ENCODE data around the gene FARP2. TPM values are rescaled to one million over a fixed set of nuclear protein-coding genes. Genes with fewer than 3 reads are reported as not detected.

FARP2 gene
- total and polyA plus RNA-seq, 2 of the 13 experiments (the other 11 are each of a cell fraction or from before 2014, with no cell fraction given) = 28.0 to 45.4 TPM

DNA sequence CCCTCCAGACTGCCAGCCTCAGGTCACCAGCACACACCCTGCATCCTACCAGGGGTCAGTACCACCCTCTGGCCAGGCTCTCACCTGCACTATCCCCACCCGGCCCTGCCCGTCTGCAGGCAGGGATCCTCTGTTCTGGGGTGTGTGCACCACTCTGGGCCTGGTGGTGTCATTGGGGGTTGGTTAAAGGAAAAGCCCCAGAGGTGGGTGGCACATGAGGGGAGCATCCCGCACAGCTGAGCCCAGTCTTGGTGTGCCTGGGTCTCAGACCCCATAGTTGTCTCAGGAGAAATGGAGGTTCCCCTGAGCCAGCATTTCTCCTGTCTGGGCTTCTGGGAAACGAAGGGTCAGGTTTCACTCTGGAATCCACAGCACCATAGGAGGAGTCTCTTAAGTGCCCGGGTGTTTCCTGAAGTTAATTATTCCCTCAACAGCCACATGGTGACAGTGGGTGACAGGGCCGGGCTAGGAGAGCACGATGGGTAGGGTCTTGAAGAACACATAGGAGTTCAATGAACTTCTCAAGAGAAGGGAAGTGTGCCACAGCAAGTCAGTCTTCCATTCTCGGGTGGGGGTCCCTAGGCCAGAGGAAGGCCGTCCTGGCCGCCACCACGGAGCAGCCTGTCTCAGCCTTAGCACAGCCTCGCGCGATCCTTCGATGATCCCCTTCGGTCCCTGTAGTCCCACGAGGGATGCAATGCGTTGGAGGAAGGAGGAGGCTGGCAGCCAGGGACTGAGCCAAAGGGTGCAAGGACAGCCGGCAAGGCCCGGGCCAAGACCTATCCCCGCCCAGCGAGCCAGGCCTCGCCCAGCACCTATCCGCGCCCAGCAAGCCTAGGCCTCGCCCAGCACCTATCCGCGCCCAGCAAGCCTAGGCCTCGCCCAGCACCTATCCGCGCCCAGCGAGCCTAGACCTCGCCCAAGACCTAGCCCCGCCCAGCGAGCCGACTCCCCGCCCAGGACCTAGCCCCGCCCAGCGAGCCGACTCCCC lies 1.1 kb upstream of the FARP2 start (continued):
- TF ChIP-seq HIVEP1 (CRISPR knock-in tag; IDR thresholded peaks at IDR 0.05) (no peak), ZNF567 (CRISPR knock-in tag; IDR thresholded peaks at IDR 0.05; ENCODE audit: borderline replicate concordance) (no peak), ZNF260 (CRISPR knock-in tag; IDR thresholded peaks at IDR 0.05; ENCODE audit: borderline replicate concordance, low read depth) (no peak), ZNF629 (CRISPR knock-in tag; conservative IDR thresholded peaks at IDR 0.05) (no peak), SRY (CRISPR knock-in tag; IDR thresholded peaks at IDR 0.05) (peak; percentile 74), NPAS2 (CRISPR knock-in tag; IDR thresholded peaks at IDR 0.05; ENCODE audit: borderline replicate concordance) (no peak), ZNF432 (CRISPR knock-in tag; IDR thresholded peaks at IDR 0.05; ENCODE audit: borderline replicate concordance) (no peak), ZNF709 (CRISPR knock-in tag; IDR thresholded peaks at IDR 0.05) (0 out of 2 replicates have a peak, but pooled peaks have one; percentile 30), LCORL (IDR thresholded peaks at IDR 0.05) (no peak), LCORL (CRISPR knock-in tag; IDR thresholded peaks at IDR 0.05) (peak; percentile 31; the same call in 1 of the 2 replicates), TEAD3 (CRISPR knock-in tag; optimal IDR thresholded peaks at IDR 0.05; ENCODE audit: borderline replicate concordance) (no peak), ZSCAN21 (CRISPR knock-in tag; IDR thresholded peaks at IDR 0.05; ENCODE audit: borderline replicate concordance) (peak; percentile 54), ZNF564 (CRISPR knock-in tag; IDR thresholded peaks at IDR 0.05) (no peak)
- TF ChIP-seq, protein P1, sequence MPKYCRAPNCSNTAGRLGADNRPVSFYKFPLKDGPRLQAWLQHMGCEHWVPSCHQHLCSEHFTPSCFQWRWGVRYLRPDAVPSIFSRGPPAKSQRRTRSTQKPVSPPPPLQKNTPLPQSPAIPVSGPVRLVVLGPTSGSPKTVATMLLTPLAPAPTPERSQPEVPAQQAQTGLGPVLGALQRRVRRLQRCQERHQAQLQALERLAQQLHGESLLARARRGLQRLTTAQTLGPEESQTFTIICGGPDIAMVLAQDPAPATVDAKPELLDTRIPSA (CRISPR knock-in tag; IDR thresholded peaks at IDR 0.05; ENCODE audit: borderline replicate concordance) = no peak
- TF ChIP-seq, protein P2, sequence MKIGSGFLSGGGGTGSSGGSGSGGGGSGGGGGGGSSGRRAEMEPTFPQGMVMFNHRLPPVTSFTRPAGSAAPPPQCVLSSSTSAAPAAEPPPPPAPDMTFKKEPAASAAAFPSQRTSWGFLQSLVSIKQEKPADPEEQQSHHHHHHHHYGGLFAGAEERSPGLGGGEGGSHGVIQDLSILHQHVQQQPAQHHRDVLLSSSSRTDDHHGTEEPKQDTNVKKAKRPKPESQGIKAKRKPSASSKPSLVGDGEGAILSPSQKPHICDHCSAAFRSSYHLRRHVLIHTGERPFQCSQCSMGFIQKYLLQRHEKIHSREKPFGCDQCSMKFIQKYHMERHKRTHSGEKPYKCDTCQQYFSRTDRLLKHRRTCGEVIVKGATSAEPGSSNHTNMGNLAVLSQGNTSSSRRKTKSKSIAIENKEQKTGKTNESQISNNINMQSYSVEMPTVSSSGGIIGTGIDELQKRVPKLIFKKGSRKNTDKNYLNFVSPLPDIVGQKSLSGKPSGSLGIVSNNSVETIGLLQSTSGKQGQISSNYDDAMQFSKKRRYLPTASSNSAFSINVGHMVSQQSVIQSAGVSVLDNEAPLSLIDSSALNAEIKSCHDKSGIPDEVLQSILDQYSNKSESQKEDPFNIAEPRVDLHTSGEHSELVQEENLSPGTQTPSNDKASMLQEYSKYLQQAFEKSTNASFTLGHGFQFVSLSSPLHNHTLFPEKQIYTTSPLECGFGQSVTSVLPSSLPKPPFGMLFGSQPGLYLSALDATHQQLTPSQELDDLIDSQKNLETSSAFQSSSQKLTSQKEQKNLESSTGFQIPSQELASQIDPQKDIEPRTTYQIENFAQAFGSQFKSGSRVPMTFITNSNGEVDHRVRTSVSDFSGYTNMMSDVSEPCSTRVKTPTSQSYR (CRISPR knock-in tag; IDR thresholded peaks at IDR 0.05; ENCODE audit: borderline replicate concordance) = no peak
- TF ChIP-seq, protein P3, sequence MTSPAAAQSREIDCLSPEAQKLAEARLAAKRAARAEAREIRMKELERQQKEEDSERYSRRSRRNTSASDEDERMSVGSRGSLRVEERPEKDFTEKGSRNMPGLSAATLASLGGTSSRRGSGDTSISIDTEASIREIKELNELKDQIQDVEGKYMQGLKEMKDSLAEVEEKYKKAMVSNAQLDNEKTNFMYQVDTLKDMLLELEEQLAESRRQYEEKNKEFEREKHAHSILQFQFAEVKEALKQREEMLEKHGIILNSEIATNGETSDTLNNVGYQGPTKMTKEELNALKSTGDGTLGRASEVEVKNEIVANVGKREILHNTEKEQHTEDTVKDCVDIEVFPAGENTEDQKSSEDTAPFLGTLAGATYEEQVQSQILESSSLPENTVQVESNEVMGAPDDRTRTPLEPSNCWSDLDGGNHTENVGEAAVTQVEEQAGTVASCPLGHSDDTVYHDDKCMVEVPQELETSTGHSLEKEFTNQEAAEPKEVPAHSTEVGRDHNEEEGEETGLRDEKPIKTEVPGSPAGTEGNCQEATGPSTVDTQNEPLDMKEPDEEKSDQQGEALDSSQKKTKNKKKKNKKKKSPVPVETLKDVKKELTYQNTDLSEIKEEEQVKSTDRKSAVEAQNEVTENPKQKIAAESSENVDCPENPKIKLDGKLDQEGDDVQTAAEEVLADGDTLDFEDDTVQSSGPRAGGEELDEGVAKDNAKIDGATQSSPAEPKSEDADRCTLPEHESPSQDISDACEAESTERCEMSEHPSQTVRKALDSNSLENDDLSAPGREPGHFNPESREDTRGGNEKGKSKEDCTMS (CRISPR knock-in tag; conservative IDR thresholded peaks at IDR 0.05) = no peak
- TF ChIP-seq, protein P4, sequence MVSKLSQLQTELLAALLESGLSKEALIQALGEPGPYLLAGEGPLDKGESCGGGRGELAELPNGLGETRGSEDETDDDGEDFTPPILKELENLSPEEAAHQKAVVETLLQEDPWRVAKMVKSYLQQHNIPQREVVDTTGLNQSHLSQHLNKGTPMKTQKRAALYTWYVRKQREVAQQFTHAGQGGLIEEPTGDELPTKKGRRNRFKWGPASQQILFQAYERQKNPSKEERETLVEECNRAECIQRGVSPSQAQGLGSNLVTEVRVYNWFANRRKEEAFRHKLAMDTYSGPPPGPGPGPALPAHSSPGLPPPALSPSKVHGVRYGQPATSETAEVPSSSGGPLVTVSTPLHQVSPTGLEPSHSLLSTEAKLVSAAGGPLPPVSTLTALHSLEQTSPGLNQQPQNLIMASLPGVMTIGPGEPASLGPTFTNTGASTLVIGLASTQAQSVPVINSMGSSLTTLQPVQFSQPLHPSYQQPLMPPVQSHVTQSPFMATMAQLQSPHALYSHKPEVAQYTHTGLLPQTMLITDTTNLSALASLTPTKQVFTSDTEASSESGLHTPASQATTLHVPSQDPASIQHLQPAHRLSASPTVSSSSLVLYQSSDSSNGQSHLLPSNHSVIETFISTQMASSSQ (IDR thresholded peaks at IDR 0.05; ENCODE audit: low read depth) = peak; percentile 78
- TF ChIP-seq, protein P4 (CRISPR knock-in tag; IDR thresholded peaks at IDR 0.05; ENCODE audit: borderline replicate concordance) = peak; percentile 62; the same call in 1 of the 2 replicates

Data from HepG2 (cell line).